Measurements from ENCODE around the gene D2HGDH.

Gene D2HGDH

DNA sequence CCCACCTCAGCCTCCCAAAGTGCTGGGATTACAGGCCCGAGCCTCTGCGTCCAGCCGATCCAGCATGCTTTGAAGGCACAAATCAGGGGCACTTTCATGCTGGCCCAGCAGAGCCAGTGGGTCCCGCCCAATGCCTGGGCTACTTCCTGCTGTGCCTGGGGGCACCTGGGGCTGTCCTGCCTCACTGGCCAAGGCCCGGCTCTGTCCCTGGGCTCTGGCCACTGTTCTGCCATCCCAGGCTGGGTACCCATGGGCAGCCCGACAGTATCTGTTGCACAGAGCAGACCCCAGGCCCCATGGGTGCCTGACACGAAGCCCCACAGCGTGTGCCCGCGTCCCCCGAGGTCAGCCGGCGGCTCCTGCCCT lies 35.4 kb downstream of the D2HGDH start:
- no peak for DNase-seq
- Histone ChIP-seq H3K36me3 (replicated peaks) (no peaks in the 10 kb centered on the region), H3K27me3 (replicated peaks) (no peaks in the 10 kb centered on the region), H3K27ac (no peak overlapping the region), H3K4me3 (ENCODE audit: low read depth, low read length) (no peak overlapping the region)
- in situ Hi-C loops (cut with HindIII; ENCODE audit: low pct_ligation_motif_present, low sequenced_read_pairs) = no loop called here
- TF ChIP-seq, protein P1, sequence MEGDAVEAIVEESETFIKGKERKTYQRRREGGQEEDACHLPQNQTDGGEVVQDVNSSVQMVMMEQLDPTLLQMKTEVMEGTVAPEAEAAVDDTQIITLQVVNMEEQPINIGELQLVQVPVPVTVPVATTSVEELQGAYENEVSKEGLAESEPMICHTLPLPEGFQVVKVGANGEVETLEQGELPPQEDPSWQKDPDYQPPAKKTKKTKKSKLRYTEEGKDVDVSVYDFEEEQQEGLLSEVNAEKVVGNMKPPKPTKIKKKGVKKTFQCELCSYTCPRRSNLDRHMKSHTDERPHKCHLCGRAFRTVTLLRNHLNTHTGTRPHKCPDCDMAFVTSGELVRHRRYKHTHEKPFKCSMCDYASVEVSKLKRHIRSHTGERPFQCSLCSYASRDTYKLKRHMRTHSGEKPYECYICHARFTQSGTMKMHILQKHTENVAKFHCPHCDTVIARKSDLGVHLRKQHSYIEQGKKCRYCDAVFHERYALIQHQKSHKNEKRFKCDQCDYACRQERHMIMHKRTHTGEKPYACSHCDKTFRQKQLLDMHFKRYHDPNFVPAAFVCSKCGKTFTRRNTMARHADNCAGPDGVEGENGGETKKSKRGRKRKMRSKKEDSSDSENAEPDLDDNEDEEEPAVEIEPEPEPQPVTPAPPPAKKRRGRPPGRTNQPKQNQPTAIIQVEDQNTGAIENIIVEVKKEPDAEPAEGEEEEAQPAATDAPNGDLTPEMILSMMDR (IDR thresholded peaks at IDR 0.05; ENCODE audit: low read depth, low read length, missing control alignments) = no peak

DNA sequence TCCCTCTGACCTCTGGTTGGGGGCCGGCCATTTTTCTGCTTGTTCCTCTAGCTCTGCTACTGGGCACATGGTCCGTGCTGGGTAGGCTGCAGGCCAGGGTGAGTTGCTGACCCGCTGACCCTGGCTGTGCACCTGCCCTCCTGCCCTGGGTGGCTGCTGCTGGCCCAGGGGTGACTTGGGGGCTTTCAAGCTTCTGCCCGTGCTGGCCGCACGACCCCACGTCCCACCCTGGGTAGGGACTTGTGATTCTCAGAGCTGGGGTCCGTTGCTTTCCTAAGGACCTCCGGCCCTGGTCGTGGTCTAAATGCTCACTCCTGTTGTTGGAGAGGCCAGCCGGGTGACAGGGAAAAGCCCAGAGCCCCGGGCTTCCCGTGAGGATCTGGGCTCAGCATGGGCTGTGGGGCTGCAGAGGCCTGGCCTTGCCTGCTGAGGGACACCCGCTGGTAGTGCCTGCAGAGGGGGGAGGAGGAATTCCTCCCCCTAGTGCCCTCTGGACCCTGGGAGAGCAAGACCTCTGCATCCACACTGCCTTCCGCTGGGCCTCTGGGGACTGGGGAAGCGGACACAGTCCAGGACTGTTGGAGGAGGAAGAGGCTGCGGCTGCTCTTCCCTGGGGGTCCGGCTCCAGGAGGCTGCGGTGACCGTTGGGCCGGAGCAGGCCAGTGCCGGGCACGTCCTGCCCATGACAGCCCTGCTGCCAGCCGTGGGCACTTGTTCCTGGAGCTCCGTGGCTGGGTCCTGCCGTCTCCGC lies 35.9 kb downstream of the D2HGDH start:
- Histone ChIP-seq H3K27ac (no peak overlapping the region), H3K27me3 (replicated peaks) (no peaks in the 10 kb centered on the region), H3K36me3 (replicated peaks) (no peaks in the 10 kb centered on the region), H3K4me3 (ENCODE audit: low read depth, low read length) (no peak overlapping the region)
- TF ChIP-seq, protein P1 (IDR thresholded peaks at IDR 0.05; ENCODE audit: low read depth, low read length, missing control alignments) = no peak
- DNase-seq = no peak
- in situ Hi-C loops (cut with HindIII; ENCODE audit: low pct_ligation_motif_present, low sequenced_read_pairs) = no loop called here

DNA sequence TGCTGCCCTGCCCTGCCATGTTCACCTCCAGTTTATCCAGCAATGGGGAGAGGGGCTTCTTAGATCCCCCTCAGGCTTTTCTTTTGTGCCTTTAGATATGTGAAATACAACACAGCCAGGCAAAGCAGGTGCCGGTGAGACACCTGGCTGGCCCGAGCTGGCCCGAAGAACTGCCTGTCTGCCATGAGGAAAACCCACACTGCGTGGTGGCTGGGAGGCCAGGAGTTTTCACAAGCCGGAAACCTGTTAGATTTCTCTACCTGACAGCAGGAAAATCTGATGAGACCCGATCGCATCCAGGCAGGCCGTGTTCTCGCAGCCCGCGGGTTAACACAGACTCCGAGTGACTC lies 36.5 kb downstream of the D2HGDH start:
- H3K27me3 ChIP-seq (replicated peaks) = no peaks in the 10 kb centered on the region
- TF ChIP-seq, protein P1 (IDR thresholded peaks at IDR 0.05; ENCODE audit: low read depth, low read length, missing control alignments) = no peak

DNA sequence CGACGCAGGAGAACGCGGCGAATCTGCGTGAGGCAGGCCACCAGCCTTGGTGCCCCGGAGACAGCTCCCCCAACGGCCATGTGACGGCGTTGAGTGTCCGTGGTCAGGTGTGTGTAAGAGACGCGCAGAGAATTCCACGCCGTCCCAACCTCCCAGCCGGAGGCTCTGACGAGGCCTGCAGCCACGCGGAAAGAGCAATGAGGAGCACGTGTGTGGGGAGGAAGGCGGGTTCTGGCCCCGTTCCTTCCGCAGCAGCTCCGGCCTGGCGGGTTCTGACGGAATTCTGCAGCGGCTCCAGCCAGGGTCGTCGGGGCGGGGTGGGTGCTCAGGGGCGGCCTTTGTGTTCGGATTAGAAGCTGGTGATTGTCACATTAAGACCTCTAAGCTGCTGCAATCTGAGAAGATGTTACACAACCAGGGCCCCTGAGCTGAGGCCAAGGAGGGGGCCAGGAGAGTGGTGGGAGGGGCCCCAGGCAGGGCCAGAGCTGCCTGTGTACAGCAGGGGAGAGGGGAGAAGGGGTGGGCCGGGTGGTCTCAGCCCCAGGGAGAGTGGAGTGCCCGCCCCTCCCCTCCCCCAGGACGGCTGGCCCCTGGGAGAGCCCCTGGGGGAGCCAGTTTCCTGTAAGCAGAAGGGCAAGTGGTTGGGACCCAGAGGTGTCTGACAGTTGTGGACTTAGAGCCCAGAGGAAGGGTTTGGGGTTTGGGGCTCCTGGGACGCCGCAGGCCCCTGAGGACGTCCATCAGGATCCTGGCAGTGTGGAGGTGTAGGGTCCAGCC lies 37.0 kb downstream of the D2HGDH start:
- no peak overlapping the region for H3K4me3 ChIP-seq (ENCODE audit: low read depth, low read length)
- no peaks in the 10 kb centered on the region for H3K27me3 ChIP-seq (replicated peaks)

More for the DNA sequence above, 36.5 kb downstream of the D2HGDH start:
- no peak for DNase-seq
- Histone ChIP-seq H3K27ac (no peak overlapping the region), H3K4me3 (ENCODE audit: low read depth, low read length) (no peak overlapping the region), H3K36me3 (replicated peaks) (no peaks in the 10 kb centered on the region)
- in situ Hi-C loops (cut with HindIII; ENCODE audit: low pct_ligation_motif_present, low sequenced_read_pairs) = no loop called here

DNA sequence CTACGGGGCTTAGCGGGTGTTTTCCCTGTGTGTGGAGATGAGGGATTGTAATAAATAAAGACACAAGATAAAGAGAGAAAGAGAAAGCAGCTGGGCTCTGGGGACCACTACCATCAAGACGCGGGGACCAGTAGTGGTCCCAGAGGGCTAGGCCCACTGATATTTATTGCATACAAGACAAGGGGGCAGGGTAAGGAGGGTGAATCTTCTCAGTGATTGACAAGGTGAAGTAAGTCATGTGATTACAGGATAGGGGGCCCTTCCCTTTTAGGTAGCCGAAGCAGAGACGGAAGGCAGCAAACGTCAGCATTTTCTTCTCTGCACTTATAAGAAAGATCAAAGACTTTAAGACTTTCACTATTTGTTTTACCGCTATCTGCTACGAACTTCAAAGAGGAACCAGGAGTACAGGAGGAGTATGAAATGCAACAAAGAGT lies 37.7 kb downstream of the D2HGDH start:
- Histone ChIP-seq H3K36me3 (replicated peaks) (no peaks in the 10 kb centered on the region), H3K27ac (no peak overlapping the region), H3K27me3 (replicated peaks) (no peaks in the 10 kb centered on the region), H3K4me3 (ENCODE audit: low read depth, low read length) (no peak overlapping the region)
- in situ Hi-C loops (cut with HindIII; ENCODE audit: low pct_ligation_motif_present, low sequenced_read_pairs) = no loop called here
- no peak for DNase-seq
- TF ChIP-seq, protein P1 (IDR thresholded peaks at IDR 0.05; ENCODE audit: low read depth, low read length, missing control alignments) = no peak

More for the DNA sequence above, 37.0 kb downstream of the D2HGDH start:
- DNase-seq = no peak
- TF ChIP-seq, protein P1 (IDR thresholded peaks at IDR 0.05; ENCODE audit: low read depth, low read length, missing control alignments) = no peak
- H3K36me3 ChIP-seq (replicated peaks) = no peaks in the 10 kb centered on the region
- in situ Hi-C loops (cut with HindIII; ENCODE audit: low pct_ligation_motif_present, low sequenced_read_pairs) = no loop called here
- H3K27ac ChIP-seq = no peak overlapping the region

All from brain microvascular endothelial cell (primary cell).